Trophoblast cell (in vitro differentiated cells and primary cell): ENCODE results near the gene MOB3A.
"Not testable (repeated sequence)": the region's sequence is repeated elsewhere in the genome, so short reads cannot be mapped to it uniquely, and the experiment has no call there.

ENCODE experiments used
- DNase-seq, 2 donors: peaks; one replicate each; pipeline ENCODE4 v3.0.0-alpha.2; 2016
- H2AFZ ChIP-seq: 2 replicates; pipeline ENCODE4 v1.6.1; 2013; ENCODE audit warnings: low read length, moderate library complexity, mild to moderate bottlenecking; ENCODE audit not compliant: insufficient read depth, poor library complexity
- H2AK5ac ChIP-seq: 2 replicates; pipeline ENCODE4 v1.6.1; 2013; ENCODE audit warnings: mild to moderate bottlenecking, low read length
- H2BK120ac ChIP-seq: 2 replicates; pipeline ENCODE4 v1.6.1; 2013; ENCODE audit warnings: low read length, mild to moderate bottlenecking, moderate library complexity; ENCODE audit not compliant: insufficient read depth, poor library complexity
- H2BK12ac ChIP-seq: 2 replicates; pipeline ENCODE4 v1.6.1; 2013; ENCODE audit warnings: mild to moderate bottlenecking, low read length, moderate library complexity
- H2BK5ac ChIP-seq: 2 replicates; pipeline ENCODE4 v1.6.1; 2013; ENCODE audit warnings: low read length, low read depth, moderate library complexity, mild to moderate bottlenecking; ENCODE audit not compliant: poor library complexity
- H3K14ac ChIP-seq: 2 replicates; pipeline ENCODE4 v1.6.1; 2013; ENCODE audit warnings: mild to moderate bottlenecking, low read length
- H3K18ac ChIP-seq: 2 replicates; pipeline ENCODE4 v1.6.1; 2013; ENCODE audit warnings: mild to moderate bottlenecking, low read length
- H3K23ac ChIP-seq: 2 replicates; pipeline ENCODE4 v1.6.1; 2013; ENCODE audit warnings: low read length
- H3K27ac ChIP-seq: 2 replicates; pipeline ENCODE4 v1.5.1; 2013; ENCODE audit warnings: low read depth, mild to moderate bottlenecking, inconsistent platforms, low read length, moderate library complexity
- H3K27me3 ChIP-seq: 2 replicates; pipeline ENCODE4 v1.6.1; 2013; ENCODE audit warnings: inconsistent platforms, mild to moderate bottlenecking, low read length, moderate library complexity; ENCODE audit not compliant: insufficient read depth
- H3K36me3 ChIP-seq, 2 experiments: 1 replicate in 1 of 2; 2 replicates in 1 of 2; pipeline ENCODE4 v1.6.1; 2013; ENCODE audit warnings: low read length in 2 of 2, mild to moderate bottlenecking in 2 of 2, moderate library complexity in 1 of 2; ENCODE audit not compliant: insufficient read depth in 2 of 2, control insufficient read depth in 1 of 2
- H3K4ac ChIP-seq: 2 replicates; pipeline ENCODE4 v1.6.1; 2013; ENCODE audit warnings: low read depth, mild to moderate bottlenecking, low read length, moderate library complexity
- H3K4me1 ChIP-seq, 2 experiments: 1 replicate in 1 of 2; 2 replicates in 1 of 2; pipeline ENCODE4 v1.6.1; 2013; ENCODE audit warnings: low read length in 2 of 2, mild to moderate bottlenecking in 2 of 2, moderate library complexity in 1 of 2; ENCODE audit not compliant: insufficient read depth in 2 of 2, control insufficient read depth in 1 of 2
- H3K4me2 ChIP-seq: 2 replicates; pipeline ENCODE4 v1.6.1; 2013; ENCODE audit warnings: inconsistent platforms, mild to moderate bottlenecking, low read length, moderate library complexity
- H3K4me3 ChIP-seq: 2 replicates; pipeline ENCODE4 v1.5.1; 2013; ENCODE audit warnings: mild to moderate bottlenecking, low read depth, low read length, inconsistent platforms
- H3K79me1 ChIP-seq: one replicate; pipeline ENCODE4 v1.6.1; 2013; ENCODE audit warnings: low read length
- H3K79me2 ChIP-seq: 2 replicates; pipeline ENCODE4 v1.6.1; 2013; ENCODE audit warnings: low read length, mild to moderate bottlenecking; ENCODE audit not compliant: control insufficient read depth, insufficient read depth, poor library complexity
- H3K9ac ChIP-seq: 2 replicates; pipeline ENCODE4 v1.6.1; 2013; ENCODE audit warnings: mild to moderate bottlenecking, low read length
- H3K9me3 ChIP-seq: 2 replicates; pipeline ENCODE4 v1.6.1; 2013; ENCODE audit warnings: low read depth, mild to moderate bottlenecking, control low read depth, inconsistent platforms, low read length; ENCODE audit not compliant: insufficient read depth
- H4K12ac ChIP-seq: 2 replicates; pipeline ENCODE4 v1.6.1; 2013; ENCODE audit warnings: low read depth, mild to moderate bottlenecking, low read length, moderate library complexity
- H4K8ac ChIP-seq: 2 replicates; pipeline ENCODE4 v1.6.1; 2013; ENCODE audit warnings: low read depth, mild to moderate bottlenecking, low read length, moderate library complexity
- H4K91ac ChIP-seq: one replicate; pipeline ENCODE4 v1.6.1; 2013; ENCODE audit warnings: low read depth, mild to moderate bottlenecking, low read length, moderate library complexity
- WGBS: extraction: QIAGEN DNeasy Blood & Tissue Kit; methylation state at CpG from one replicate; pipeline ENCODE4 v1.1.7; 2013; ENCODE audit warnings: missing lambda C conversion rate; ENCODE audit not compliant: insufficient read length, insufficient coverage; ENCODE audit errors: extremely low coverage; 5-methylcytosine and 5-hydroxymethylcytosine counted together

The MOB3A gene

GRCh38 chr19:2089001-2089711, 7.0 kb downstream of the MOB3A start:
- no peak overlapping the region for H3K4me3 ChIP-seq
- H2BK120ac ChIP-seq: peak overlapping the region; percentile 80
- peak; percentile 92 for DNase-seq
- H4K91ac ChIP-seq: peak overlapping the region; percentile 80
- peak overlapping the region; percentile 56 for H4K12ac ChIP-seq
- peak overlapping the region; percentile 66 for H2BK12ac ChIP-seq
- no peak overlapping the region for H2AFZ ChIP-seq
- peaks cover 20 to 24% of the 10 kb centered on the region in 2 experiments for H3K4me1 ChIP-seq
- H3K14ac ChIP-seq: peak overlapping the region; percentile 45
- peak overlapping the region; percentile 74 for H2BK5ac ChIP-seq
- H3K9me3 ChIP-seq: no peaks in the 10 kb centered on the region
- peak overlapping the region; percentile 59 for H4K8ac ChIP-seq
- peaks cover 4% of the 10 kb centered on the region for H3K79me2 ChIP-seq
- peaks cover 17% of the 10 kb centered on the region for H3K79me1 ChIP-seq
- no peak overlapping the region for H3K9ac ChIP-seq
- H3K4me2 ChIP-seq: no peak overlapping the region
- peaks cover 2 to 11% of the 10 kb centered on the region in 2 experiments for H3K36me3 ChIP-seq
- peak overlapping the region; percentile 41 for H3K18ac ChIP-seq
- H3K27me3 ChIP-seq: no peaks in the 10 kb centered on the region
- H3K4ac ChIP-seq: peak overlapping the region; percentile 40
- peak overlapping the region; percentile 79 for H3K27ac ChIP-seq
- no peak overlapping the region for H3K23ac ChIP-seq
- H2AK5ac ChIP-seq: peak overlapping the region; percentile 11
- WGBS: no CpG with 5 or more reads among the region's 16 CpGs

GRCh38 chr19:2087621-2088100, 8.5 kb downstream of the MOB3A start:
- peak overlapping the region; percentile 33 for H3K18ac ChIP-seq
- H3K4me1 ChIP-seq: peaks cover 14 to 22% of the 10 kb centered on the region in 2 experiments
- H3K27ac ChIP-seq: no peak overlapping the region
- no peak overlapping the region for H3K4me3 ChIP-seq
- H3K23ac ChIP-seq: no peak overlapping the region
- no peaks in the 10 kb centered on the region for H3K27me3 ChIP-seq
- no CpG with 5 or more reads among the region's 14 CpGs for WGBS
- H2AK5ac ChIP-seq: peak overlapping the region; percentile 30
- no peak overlapping the region for H3K9ac ChIP-seq
- H3K4me2 ChIP-seq: no peak overlapping the region
- H3K36me3 ChIP-seq: peaks cover 14 to 18% of the 10 kb centered on the region in 2 experiments
- H2BK5ac ChIP-seq: no peak overlapping the region
- H3K14ac ChIP-seq: no peak overlapping the region
- no peaks in the 10 kb centered on the region for H3K9me3 ChIP-seq
- DNase-seq: peak in 1 of 2 donors; percentile 19
- no peak overlapping the region for H2BK120ac ChIP-seq
- H4K12ac ChIP-seq: no peak overlapping the region
- peak overlapping the region; percentile 34 for H2BK12ac ChIP-seq
- peak overlapping the region; percentile 33 for H3K4ac ChIP-seq
- no peak overlapping the region for H2AFZ ChIP-seq
- H3K79me2 ChIP-seq: peaks cover 4% of the 10 kb centered on the region
- peaks cover 15% of the 10 kb centered on the region for H3K79me1 ChIP-seq
- H4K91ac ChIP-seq: no peak overlapping the region
- no peak overlapping the region for H4K8ac ChIP-seq

- WGBS: no CpG with 5 or more reads among the region's 13 CpGs
- H3K4me2 ChIP-seq, H3K27ac ChIP-seq: not testable (repeated sequence)
Measured at GRCh38 chr19:2086695-2087620, 9.2 kb downstream of the MOB3A start.

DNA sequence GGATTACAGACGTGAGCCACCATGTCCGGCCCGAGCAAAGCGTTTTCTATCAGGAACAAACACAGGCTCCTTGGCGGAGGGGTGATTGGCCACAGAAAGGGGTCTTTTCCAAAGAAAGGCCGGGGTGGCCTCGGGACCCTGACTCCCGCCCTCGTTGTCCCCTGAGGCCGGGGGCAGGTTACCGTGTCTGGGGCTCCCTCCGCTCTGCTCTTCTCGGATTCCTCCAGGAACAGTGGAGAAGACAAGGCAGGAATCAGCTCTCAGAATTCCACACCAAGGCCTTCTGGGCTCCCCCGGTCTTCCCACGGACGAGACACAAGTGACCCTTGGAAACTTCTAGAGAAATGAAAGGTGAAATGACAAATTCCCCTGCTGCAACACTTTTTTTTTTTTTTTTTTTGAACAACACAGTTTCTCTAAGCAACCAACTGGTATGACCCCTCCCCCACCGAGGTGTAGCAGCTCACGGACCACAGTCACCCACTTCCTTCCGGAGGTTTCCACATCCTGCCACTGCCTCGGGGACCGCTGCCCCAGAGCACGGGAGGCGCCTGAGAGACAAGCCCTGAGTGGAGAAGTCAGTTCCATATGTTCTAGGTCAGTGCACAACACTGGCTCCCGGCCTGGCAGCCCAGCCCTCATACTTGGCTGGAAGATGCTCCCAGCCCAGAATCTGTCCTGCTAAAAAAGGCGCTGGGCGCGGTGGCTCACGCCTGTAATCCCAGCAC, 11.0 kb downstream of the MOB3A start:
- peak overlapping the region; percentile 15 for H4K91ac ChIP-seq
- no peaks in the 10 kb centered on the region for H3K27me3 ChIP-seq
- no peak overlapping the region for H3K27ac ChIP-seq
- no peaks in the 10 kb centered on the region for H3K9me3 ChIP-seq
- no peak overlapping the region for H2AK5ac ChIP-seq
- H4K12ac ChIP-seq: no peak overlapping the region
- no peak overlapping the region for H3K14ac ChIP-seq
- H3K79me2 ChIP-seq: peaks cover 2% of the 10 kb centered on the region
- H3K23ac ChIP-seq: no peak overlapping the region
- no peak overlapping the region for H3K9ac ChIP-seq
- no peak overlapping the region for H4K8ac ChIP-seq
- no peak overlapping the region for H3K4ac ChIP-seq
- no peak overlapping the region for H3K18ac ChIP-seq
- no peak overlapping the region for H2BK5ac ChIP-seq
- peaks cover 12 to 18% of the 10 kb centered on the region in 2 experiments for H3K4me1 ChIP-seq
- WGBS: no CpG with 5 or more reads among the region's 28 CpGs
- peak; percentile 55 to 62 for DNase-seq
- H3K79me1 ChIP-seq: peaks cover 13% of the 10 kb centered on the region
- H2BK120ac ChIP-seq: no peak overlapping the region
- peaks cover 25 to 32% of the 10 kb centered on the region in 2 experiments for H3K36me3 ChIP-seq
- H3K4me2 ChIP-seq: no peak overlapping the region
- no peak overlapping the region for H3K4me3 ChIP-seq
- H2AFZ ChIP-seq: no peak overlapping the region
- H2BK12ac ChIP-seq: no peak overlapping the region

More at GRCh38 chr19:2086695-2087620, 9.2 kb downstream of the MOB3A start:
- Histone ChIP-seq H3K18ac (peak overlapping the region; percentile 44), H3K79me1 (peaks cover 15% of the 10 kb centered on the region), H3K36me3 (peaks cover 19 to 24% of the 10 kb centered on the region in 2 experiments), H3K4me1 (peaks cover 14 to 22% of the 10 kb centered on the region in 2 experiments)
- not testable (repeated sequence) for H3K79me2 ChIP-seq, H2AK5ac ChIP-seq, H3K27me3 ChIP-seq, H2BK12ac ChIP-seq, H4K91ac ChIP-seq, H4K8ac ChIP-seq, H3K4me3 ChIP-seq, H3K23ac ChIP-seq, H2AFZ ChIP-seq, H3K9me3 ChIP-seq, H4K12ac ChIP-seq, H3K14ac ChIP-seq, H2BK120ac ChIP-seq, H3K9ac ChIP-seq, H3K4ac ChIP-seq, H2BK5ac ChIP-seq
- peak; percentile 95 to 98 for DNase-seq
